HL-60 (cell line): ENCODE data around the gene TBC1D9B.

Experiments
- POLR2AphosphoS5 ChIP-seq: IDR thresholded peaks from 2 replicates; pipeline ENCODE4 v1.6.1; 2012; ENCODE audit warnings: low read depth
- SPI1 ChIP-seq: IDR thresholded peaks from 2 replicates; pipeline ENCODE4 v1.6.1; 2012; ENCODE audit warnings: low read depth, mild to moderate bottlenecking, borderline replicate concordance
- TF ChIP-seq, protein P1 (sequence below): IDR thresholded peaks from one replicate; pipeline ENCODE4 v1.5.1; 2011; ENCODE audit warnings: low read length, control low read depth, inconsistent platforms; ENCODE audit not compliant: insufficient read depth

DNA sequence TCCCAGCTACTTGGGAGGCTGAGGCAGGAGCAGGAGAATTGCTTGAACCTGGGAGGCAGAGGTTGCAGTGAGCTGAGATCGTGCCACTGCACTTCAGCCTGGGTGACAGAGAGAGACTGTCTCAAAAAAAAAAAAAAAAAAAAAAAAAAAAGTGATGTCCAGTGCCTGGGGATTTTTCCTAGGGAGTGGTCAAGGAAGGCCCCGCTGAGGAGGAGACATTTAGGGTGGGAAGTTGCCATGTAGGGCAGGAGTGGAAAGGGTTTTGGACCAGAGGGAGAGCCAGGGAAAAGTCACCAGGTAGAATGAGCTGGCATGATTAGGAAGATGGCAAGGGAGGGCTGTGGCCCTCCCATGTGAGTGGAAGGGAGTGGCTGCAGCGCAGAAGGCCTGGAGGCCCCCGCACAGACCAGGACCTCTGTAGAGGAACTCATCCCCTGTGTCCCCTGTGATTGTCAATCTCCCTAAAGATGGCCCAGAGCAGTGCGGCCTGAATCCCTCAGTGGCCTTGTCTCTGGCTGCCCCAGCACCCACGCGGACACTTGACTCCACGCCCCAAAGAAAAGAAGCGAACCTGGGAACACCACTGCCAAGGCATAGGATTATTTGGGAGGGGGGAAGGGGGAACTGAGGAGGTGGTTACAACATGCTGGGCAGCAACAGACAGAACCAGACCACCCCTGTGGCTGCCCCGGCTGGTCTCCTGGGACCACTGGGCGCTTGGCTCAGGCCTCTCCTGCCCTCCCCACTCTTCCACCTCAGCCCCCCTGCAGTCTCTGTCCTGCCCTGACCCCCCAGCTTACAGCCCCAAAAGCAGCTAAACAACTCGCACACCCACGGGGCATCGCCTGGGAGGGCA is 89.6 kb downstream of the TBC1D9B start:
- TF ChIP-seq, protein P1, sequence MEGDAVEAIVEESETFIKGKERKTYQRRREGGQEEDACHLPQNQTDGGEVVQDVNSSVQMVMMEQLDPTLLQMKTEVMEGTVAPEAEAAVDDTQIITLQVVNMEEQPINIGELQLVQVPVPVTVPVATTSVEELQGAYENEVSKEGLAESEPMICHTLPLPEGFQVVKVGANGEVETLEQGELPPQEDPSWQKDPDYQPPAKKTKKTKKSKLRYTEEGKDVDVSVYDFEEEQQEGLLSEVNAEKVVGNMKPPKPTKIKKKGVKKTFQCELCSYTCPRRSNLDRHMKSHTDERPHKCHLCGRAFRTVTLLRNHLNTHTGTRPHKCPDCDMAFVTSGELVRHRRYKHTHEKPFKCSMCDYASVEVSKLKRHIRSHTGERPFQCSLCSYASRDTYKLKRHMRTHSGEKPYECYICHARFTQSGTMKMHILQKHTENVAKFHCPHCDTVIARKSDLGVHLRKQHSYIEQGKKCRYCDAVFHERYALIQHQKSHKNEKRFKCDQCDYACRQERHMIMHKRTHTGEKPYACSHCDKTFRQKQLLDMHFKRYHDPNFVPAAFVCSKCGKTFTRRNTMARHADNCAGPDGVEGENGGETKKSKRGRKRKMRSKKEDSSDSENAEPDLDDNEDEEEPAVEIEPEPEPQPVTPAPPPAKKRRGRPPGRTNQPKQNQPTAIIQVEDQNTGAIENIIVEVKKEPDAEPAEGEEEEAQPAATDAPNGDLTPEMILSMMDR, result no peak
- no peak for TF ChIP-seq POLR2AphosphoS5
- no peak for TF ChIP-seq SPI1
